ENCODE results near the gene CLIC5.

CLIC5 gene

DNA sequence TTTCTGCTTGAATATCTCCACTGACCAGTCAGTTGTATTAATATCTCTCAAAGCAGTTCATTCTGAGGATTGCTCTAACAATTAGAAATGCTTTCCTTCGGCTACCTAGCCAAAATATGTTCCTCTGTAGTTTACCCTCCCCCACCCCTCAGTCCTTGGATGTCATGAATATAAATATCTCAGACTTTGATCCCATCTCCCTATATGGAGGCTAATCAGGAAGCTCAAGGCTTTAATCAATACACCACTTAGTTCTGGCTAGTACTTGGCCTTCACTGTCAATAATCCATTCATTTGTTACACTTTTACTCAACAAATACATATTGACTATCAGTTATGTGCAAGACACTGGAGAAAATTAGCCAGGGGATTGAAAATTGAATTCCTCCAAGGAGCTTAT lies 60.1 kb downstream of the CLIC5 start:
- Histone ChIP-seq H3K36me3 (ENCODE audit: control insufficient read depth, insufficient read depth, low read length) (no peaks in the 10 kb centered on the region), H3K79me2 (ENCODE audit: control insufficient read depth, insufficient read depth, low read length) (no peaks in the 10 kb centered on the region), H3K18ac (ENCODE audit: low read length) (no peak overlapping the region), H3K4me3 (ENCODE audit: low read length) (no peak overlapping the region), H4K5ac (ENCODE audit: low read length) (no peak overlapping the region), H3K56ac (ENCODE audit: low read length) (no peak overlapping the region), H3K4me2 (ENCODE audit: low read length) (no peak overlapping the region), H2AK5ac (ENCODE audit: low read length) (no peak overlapping the region), H3K27ac (ENCODE audit: low read depth, low read length) (no peak overlapping the region), H3K9ac (ENCODE audit: low read length) (no peak overlapping the region), H2BK5ac (ENCODE audit: low read length) (no peak overlapping the region), H3K79me1 (ENCODE audit: low read length) (no peaks in the 10 kb centered on the region), H3K4ac (ENCODE audit: low read depth, low read length) (no peak overlapping the region), H3K23ac (ENCODE audit: low read length) (no peak overlapping the region), H2BK120ac (ENCODE audit: low read depth, low read length) (no peak overlapping the region), H4K8ac (ENCODE audit: low read depth, low read length) (no peak overlapping the region), H3K27me3 (ENCODE audit: insufficient read depth, low read length, poor library complexity) (no peaks in the 10 kb centered on the region), H3K4me1 (ENCODE audit: control insufficient read depth, low read depth, low read length) (no peaks in the 10 kb centered on the region), H2BK15ac (replicated peaks; ENCODE audit: low read depth) (no peak overlapping the region)
- DNase-seq, result no peak
- no CpG with 5 or more reads among the region's 1 CpG for WGBS (ENCODE audit: extremely low coverage, insufficient coverage, low lambda C conversion rate)

DNA sequence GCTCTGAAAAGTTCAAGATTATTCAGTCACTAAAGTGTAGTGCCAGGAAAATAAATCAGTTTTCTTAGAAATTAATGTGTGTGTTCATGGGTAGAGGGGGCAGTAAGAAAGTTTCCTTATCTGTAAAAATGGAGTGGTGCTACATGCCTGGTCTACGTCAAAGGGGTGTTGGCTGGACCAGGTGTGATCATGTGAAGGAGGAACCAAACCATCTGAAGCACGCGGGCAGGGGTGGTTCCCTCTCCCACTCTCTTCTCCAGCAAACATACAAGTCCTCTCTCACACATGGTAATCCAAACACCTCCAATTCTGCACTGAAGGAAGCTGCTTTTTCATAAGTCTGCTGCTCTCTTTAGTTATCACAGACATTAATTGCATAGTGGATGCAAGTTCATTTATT lies 63.1 kb downstream of the CLIC5 start:
- no peak overlapping the region for H4K5ac ChIP-seq (ENCODE audit: low read length)
- H3K27me3 ChIP-seq (ENCODE audit: insufficient read depth, low read length, poor library complexity), result no peaks in the 10 kb centered on the region
- WGBS (ENCODE audit: extremely low coverage, insufficient coverage, low lambda C conversion rate), result no CpG with 5 or more reads among the region's 3 CpGs
- H3K4me2 ChIP-seq (ENCODE audit: low read length), result no peak overlapping the region
- H3K36me3 ChIP-seq (ENCODE audit: control insufficient read depth, insufficient read depth, low read length), result no peaks in the 10 kb centered on the region
- H3K4me1 ChIP-seq (ENCODE audit: control insufficient read depth, low read depth, low read length), result no peaks in the 10 kb centered on the region
- H3K4me3 ChIP-seq (ENCODE audit: low read length), result no peak overlapping the region
- no peak overlapping the region for H3K27ac ChIP-seq (ENCODE audit: low read depth, low read length)
- no peak overlapping the region for H2BK120ac ChIP-seq (ENCODE audit: low read depth, low read length)
- no peak for DNase-seq
- no peak overlapping the region for H2BK5ac ChIP-seq (ENCODE audit: low read length)
- H2BK15ac ChIP-seq (replicated peaks; ENCODE audit: low read depth), result no peak overlapping the region
- H3K23ac ChIP-seq (ENCODE audit: low read length), result no peak overlapping the region
- no peak overlapping the region for H3K18ac ChIP-seq (ENCODE audit: low read length)
- H3K56ac ChIP-seq (ENCODE audit: low read length), result no peak overlapping the region
- H3K9ac ChIP-seq (ENCODE audit: low read length), result no peak overlapping the region
- H3K4ac ChIP-seq (ENCODE audit: low read depth, low read length), result no peak overlapping the region
- H3K79me2 ChIP-seq (ENCODE audit: control insufficient read depth, insufficient read depth, low read length), result no peaks in the 10 kb centered on the region
- no peak overlapping the region for H4K8ac ChIP-seq (ENCODE audit: low read depth, low read length)
- no peaks in the 10 kb centered on the region for H3K79me1 ChIP-seq (ENCODE audit: low read length)
- H2AK5ac ChIP-seq (ENCODE audit: low read length), result no peak overlapping the region

- no CpG with 5 or more reads among the region's 7 CpGs for WGBS (ENCODE audit: extremely low coverage, insufficient coverage, low lambda C conversion rate)
- no peak overlapping the region for H2BK120ac ChIP-seq (ENCODE audit: low read depth, low read length)
Observed at GRCh38 chr6:45952168-45952529, 63.5 kb downstream of the CLIC5 start.

GRCh38 chr6:45951321-45952167 lies 64.1 kb downstream of the CLIC5 start:
- no peaks in the 10 kb centered on the region for H3K27me3 ChIP-seq (ENCODE audit: insufficient read depth, low read length, poor library complexity)
- H4K5ac ChIP-seq (ENCODE audit: low read length), result no peak overlapping the region
- H2BK120ac ChIP-seq (ENCODE audit: low read depth, low read length), result no peak overlapping the region
- H2AK5ac ChIP-seq (ENCODE audit: low read length), result no peak overlapping the region
- DNase-seq, result no peak
- no peak overlapping the region for H3K18ac ChIP-seq (ENCODE audit: low read length)
- H3K23ac ChIP-seq (ENCODE audit: low read length), result no peak overlapping the region
- H3K4ac ChIP-seq (ENCODE audit: low read depth, low read length), result no peak overlapping the region
- H3K27ac ChIP-seq (ENCODE audit: low read depth, low read length), result no peak overlapping the region
- no peaks in the 10 kb centered on the region for H3K4me1 ChIP-seq (ENCODE audit: control insufficient read depth, low read depth, low read length)
- H3K56ac ChIP-seq (ENCODE audit: low read length), result no peak overlapping the region
- H2BK15ac ChIP-seq (replicated peaks; ENCODE audit: low read depth), result no peak overlapping the region
- no peak overlapping the region for H2BK5ac ChIP-seq (ENCODE audit: low read length)
- H3K4me3 ChIP-seq (ENCODE audit: low read length), result no peak overlapping the region
- H3K9ac ChIP-seq (ENCODE audit: low read length), result no peak overlapping the region
- no peak overlapping the region for H4K8ac ChIP-seq (ENCODE audit: low read depth, low read length)
- no peaks in the 10 kb centered on the region for H3K36me3 ChIP-seq (ENCODE audit: control insufficient read depth, insufficient read depth, low read length)
- no CpG with 5 or more reads among the region's 11 CpGs for WGBS (ENCODE audit: extremely low coverage, insufficient coverage, low lambda C conversion rate)
- no peaks in the 10 kb centered on the region for H3K79me2 ChIP-seq (ENCODE audit: control insufficient read depth, insufficient read depth, low read length)
- H3K79me1 ChIP-seq (ENCODE audit: low read length), result no peaks in the 10 kb centered on the region
- no peak overlapping the region for H3K4me2 ChIP-seq (ENCODE audit: low read length)

More at GRCh38 chr6:45952168-45952529, 63.5 kb downstream of the CLIC5 start:
- Histone ChIP-seq H3K27me3 (ENCODE audit: insufficient read depth, low read length, poor library complexity) (no peaks in the 10 kb centered on the region), H3K9ac (ENCODE audit: low read length) (no peak overlapping the region), H2BK15ac (replicated peaks; ENCODE audit: low read depth) (no peak overlapping the region), H2AK5ac (ENCODE audit: low read length) (no peak overlapping the region), H3K4ac (ENCODE audit: low read depth, low read length) (no peak overlapping the region), H4K8ac (ENCODE audit: low read depth, low read length) (no peak overlapping the region), H3K56ac (ENCODE audit: low read length) (no peak overlapping the region), H3K79me1 (ENCODE audit: low read length) (no peaks in the 10 kb centered on the region), H2BK5ac (ENCODE audit: low read length) (no peak overlapping the region), H3K23ac (ENCODE audit: low read length) (no peak overlapping the region), H3K4me2 (ENCODE audit: low read length) (no peak overlapping the region), H3K36me3 (ENCODE audit: control insufficient read depth, insufficient read depth, low read length) (no peaks in the 10 kb centered on the region), H3K18ac (ENCODE audit: low read length) (no peak overlapping the region), H4K5ac (ENCODE audit: low read length) (no peak overlapping the region), H3K27ac (ENCODE audit: low read depth, low read length) (no peak overlapping the region), H3K4me1 (ENCODE audit: control insufficient read depth, low read depth, low read length) (no peaks in the 10 kb centered on the region), H3K4me3 (ENCODE audit: low read length) (no peak overlapping the region), H3K79me2 (ENCODE audit: control insufficient read depth, insufficient read depth, low read length) (no peaks in the 10 kb centered on the region)
- DNase-seq, result no peak

GRCh38 chr6:45949256-45949655 lies 66.4 kb downstream of the CLIC5 start:
- Histone ChIP-seq H2BK5ac (ENCODE audit: low read length) (no peak overlapping the region), H3K18ac (ENCODE audit: low read length) (no peak overlapping the region), H3K27me3 (ENCODE audit: insufficient read depth, low read length, poor library complexity) (no peaks in the 10 kb centered on the region), H4K8ac (ENCODE audit: low read depth, low read length) (no peak overlapping the region), H3K23ac (ENCODE audit: low read length) (no peak overlapping the region), H4K5ac (ENCODE audit: low read length) (no peak overlapping the region), H3K4ac (ENCODE audit: low read depth, low read length) (no peak overlapping the region), H3K27ac (ENCODE audit: low read depth, low read length) (no peak overlapping the region), H3K56ac (ENCODE audit: low read length) (no peak overlapping the region), H3K4me1 (ENCODE audit: control insufficient read depth, low read depth, low read length) (no peaks in the 10 kb centered on the region), H3K79me1 (ENCODE audit: low read length) (no peaks in the 10 kb centered on the region), H2BK120ac (ENCODE audit: low read depth, low read length) (no peak overlapping the region), H3K79me2 (ENCODE audit: control insufficient read depth, insufficient read depth, low read length) (no peaks in the 10 kb centered on the region), H3K4me2 (ENCODE audit: low read length) (no peak overlapping the region), H3K36me3 (ENCODE audit: control insufficient read depth, insufficient read depth, low read length) (no peaks in the 10 kb centered on the region), H2AK5ac (ENCODE audit: low read length) (no peak overlapping the region), H3K4me3 (ENCODE audit: low read length) (no peak overlapping the region), H2BK15ac (replicated peaks; ENCODE audit: low read depth) (no peak overlapping the region), H3K9ac (ENCODE audit: low read length) (no peak overlapping the region)
- WGBS (ENCODE audit: extremely low coverage, insufficient coverage, low lambda C conversion rate), result no CpG with 5 or more reads among the region's 7 CpGs
- DNase-seq, result peak; percentile 23

GRCh38 chr6:45947807-45948206 lies 67.9 kb downstream of the CLIC5 start:
- Histone ChIP-seq H2BK120ac (ENCODE audit: low read depth, low read length) (no peak overlapping the region), H3K79me2 (ENCODE audit: control insufficient read depth, insufficient read depth, low read length) (no peaks in the 10 kb centered on the region), H3K23ac (ENCODE audit: low read length) (no peak overlapping the region), H3K56ac (ENCODE audit: low read length) (no peak overlapping the region), H3K18ac (ENCODE audit: low read length) (no peak overlapping the region), H2BK5ac (ENCODE audit: low read length) (no peak overlapping the region), H3K4me3 (ENCODE audit: low read length) (no peak overlapping the region), H3K4me1 (ENCODE audit: control insufficient read depth, low read depth, low read length) (no peaks in the 10 kb centered on the region), H4K8ac (ENCODE audit: low read depth, low read length) (no peak overlapping the region), H3K27ac (ENCODE audit: low read depth, low read length) (no peak overlapping the region), H2AK5ac (ENCODE audit: low read length) (no peak overlapping the region), H3K27me3 (ENCODE audit: insufficient read depth, low read length, poor library complexity) (no peaks in the 10 kb centered on the region), H3K9ac (ENCODE audit: low read length) (no peak overlapping the region), H3K4ac (ENCODE audit: low read depth, low read length) (no peak overlapping the region), H3K4me2 (ENCODE audit: low read length) (no peak overlapping the region), H3K36me3 (ENCODE audit: control insufficient read depth, insufficient read depth, low read length) (no peaks in the 10 kb centered on the region), H4K5ac (ENCODE audit: low read length) (no peak overlapping the region), H2BK15ac (replicated peaks; ENCODE audit: low read depth) (no peak overlapping the region), H3K79me1 (ENCODE audit: low read length) (no peaks in the 10 kb centered on the region)
- no peak for DNase-seq

Measured in mesendoderm (in vitro differentiated cells).